CD14-positive monocyte (primary cell): ENCODE measurements around the gene TCTN3. TPM values are rescaled to one million over a fixed set of nuclear protein-coding genes. Genes with fewer than 3 reads are reported as not detected.

ENCODE experiments used
- DNase-seq, 3 donors: peaks; one replicate each; pipeline ENCODE4 v3.0.0-alpha.2; 2011 to 2022
- H2AFZ ChIP-seq: 2 replicates; pipeline ENCODE4 v1.6.0; 2012; ENCODE audit warnings: mild to moderate bottlenecking, low read depth, low read length, inconsistent platforms; ENCODE audit not compliant: insufficient read depth, poor library complexity, severe bottlenecking
- H3K27ac ChIP-seq, 2 donors: 1 replicate in 1 of 2; 2 replicates in 1 of 2; pipeline ENCODE4 v1.5.1; 2012 to 2013; ENCODE audit warnings: low read length in 2 of 2, control low read depth in 1 of 2, inconsistent platforms in 1 of 2, low read depth in 1 of 2, mild to moderate bottlenecking in 1 of 2
- H3K27me3 ChIP-seq, 2 donors: one replicate each; pipeline versions ENCODE4 v1.6.0 to v1.6.1; 2011 to 2013; ENCODE audit warnings: low read length in 2 of 2; ENCODE audit not compliant: control insufficient read depth in 2 of 2, insufficient read depth in 2 of 2
- H3K36me3 ChIP-seq, 2 donors: replicated peaks in 1 of 2; 1 replicate in 1 of 2; 2 replicates in 1 of 2; pipeline versions ENCODE4 v1.5.1 to v1.6.1; 2012 to 2013; ENCODE audit warnings: low read length in 2 of 2, control low read depth in 1 of 2, inconsistent platforms in 1 of 2, mild to moderate bottlenecking in 1 of 2; ENCODE audit not compliant: insufficient read depth in 2 of 2, control insufficient read depth in 1 of 2
- H3K4me1 ChIP-seq, 2 donors: 1 replicate in 1 of 2; 2 replicates in 1 of 2; pipeline versions ENCODE4 v1.5.1 to v1.6.1; 2012 to 2013; ENCODE audit warnings: low read length in 2 of 2, control low read depth in 1 of 2, inconsistent platforms in 1 of 2, mild to moderate bottlenecking in 1 of 2, moderate library complexity in 1 of 2; ENCODE audit not compliant: insufficient read depth in 2 of 2, control insufficient read depth in 1 of 2
- H3K4me2 ChIP-seq: replicated peaks from 2 replicates; pipeline ENCODE3; 2012; ENCODE audit warnings: low read length, moderate library complexity, mild to moderate bottlenecking; ENCODE audit not compliant: poor library complexity, severe bottlenecking; ENCODE audit errors: extremely low read depth
- H3K4me3 ChIP-seq, 3 experiments: fragments of 200-600 bp in 1 of 3; sonication (generic) in 1 of 3; replicated peaks in 1 of 3; 1 replicate in 2 of 3; 2 replicates in 1 of 3; pipeline ENCODE4 v1.5.1; 2011 to 2013; ENCODE audit warnings: low read length in 3 of 3, mild to moderate bottlenecking in 3 of 3, control low read depth in 2 of 3, low read depth in 2 of 3, inconsistent platforms in 1 of 3, moderate library complexity in 1 of 3
- H3K79me2 ChIP-seq: 2 replicates; pipeline ENCODE4 v1.6.0; 2012; ENCODE audit warnings: mild to moderate bottlenecking, control low read depth, inconsistent platforms, low read length, moderate library complexity; ENCODE audit not compliant: insufficient read depth
- H3K9ac ChIP-seq: 2 replicates; pipeline ENCODE4 v1.6.0; 2017; ENCODE audit warnings: low read length, mild to moderate bottlenecking; ENCODE audit not compliant: insufficient read depth, poor library complexity, severe bottlenecking
- H3K9me3 ChIP-seq, 2 donors: replicated peaks in 1 of 2; 1 replicate in 1 of 2; 2 replicates in 1 of 2; pipeline versions ENCODE4 v1.5.1 to v1.6.1; 2012 to 2013; ENCODE audit warnings: low read length in 2 of 2, control low read depth in 1 of 2; ENCODE audit not compliant: control insufficient read depth in 1 of 2, insufficient read depth in 1 of 2
- H4K20me1 ChIP-seq: 2 replicates; pipeline ENCODE4 v1.6.0; 2012; ENCODE audit warnings: mild to moderate bottlenecking, low read length, control low read depth, moderate library complexity; ENCODE audit not compliant: insufficient read depth
- H3K27ac Mint-ChIP-seq, 7 donors: one replicate each; pipeline ENCODE4 v1.8.0; 2020; ENCODE audit warnings: mild to moderate bottlenecking in 7 of 7, mixed read lengths in 7 of 7, moderate library complexity in 6 of 7, inconsistent platforms in 2 of 7
- H3K27me3 Mint-ChIP-seq, 3 donors: one replicate each; pipeline ENCODE4 v1.8.0; 2021 to 2022; ENCODE audit warnings: low read depth in 3 of 3, mild to moderate bottlenecking in 3 of 3, mixed read lengths in 3 of 3, moderate library complexity in 3 of 3, inconsistent platforms in 1 of 3
- H3K36me3 Mint-ChIP-seq, 2 donors: one replicate each; pipeline ENCODE4 v1.8.0; 2020; ENCODE audit warnings: mixed read lengths in 2 of 2, inconsistent platforms in 1 of 2, mild to moderate bottlenecking in 1 of 2
- H3K4me1 Mint-ChIP-seq: one replicate; pipeline ENCODE4 v1.8.0; 2020; ENCODE audit warnings: mild to moderate bottlenecking, mixed read lengths
- H3K4me3 Mint-ChIP-seq, 2 donors: one replicate each; pipeline ENCODE4 v1.8.0; 2020; ENCODE audit warnings: mild to moderate bottlenecking in 2 of 2, mixed read lengths in 2 of 2, moderate library complexity in 1 of 2
- H3K9me3 Mint-ChIP-seq, 7 donors: one replicate each; pipeline ENCODE4 v1.8.0; 2020 to 2022; ENCODE audit warnings: mixed read lengths in 7 of 7, mild to moderate bottlenecking in 6 of 7, moderate library complexity in 6 of 7, inconsistent platforms in 2 of 7
- WGBS: methylation state at CpG from one replicate; pipeline ENCODE4 v1.1.5; 2013; ENCODE audit warnings: missing lambda C conversion rate; ENCODE audit not compliant: insufficient coverage; 5-methylcytosine and 5-hydroxymethylcytosine counted together
- intact Hi-C, 2 donors: fragments of 100-400 bp; cut with micrococcal nuclease; formaldehyde crosslinking; loops; one replicate each; pipeline versions ENCODE4 v1.15.0 to v1.15.1; 2023
- polyA plus RNA-seq, 3 donors: library from polyadenylated mRNA; depleted of rRNA in 1 of 3; unstranded in 2 of 3; stranded (reverse) in 1 of 3; fragments of 300-500 nt in 2 of 3; fragments of >200 nt in 1 of 3; fragmentation: Illumina TruSeq in 2 of 3; gene quantifications; 1 replicate in 2 of 3; 2 replicates in 1 of 3; pipeline ENCODE4 v1.2.3, GENCODE V29; 2012 to 2021
- TF ChIP-seq, protein P1 (sequence below): fragments of 200-600 bp; IDR thresholded peaks from one replicate; pipeline ENCODE4 v1.8.0; 2022; ENCODE audit warnings: antibody characterized with exemption, mild to moderate bottlenecking

The TCTN3 gene
- polyA plus RNA-seq, 3 donors: 8.5 to 23.1 (median 14.4) TPM

DNA sequence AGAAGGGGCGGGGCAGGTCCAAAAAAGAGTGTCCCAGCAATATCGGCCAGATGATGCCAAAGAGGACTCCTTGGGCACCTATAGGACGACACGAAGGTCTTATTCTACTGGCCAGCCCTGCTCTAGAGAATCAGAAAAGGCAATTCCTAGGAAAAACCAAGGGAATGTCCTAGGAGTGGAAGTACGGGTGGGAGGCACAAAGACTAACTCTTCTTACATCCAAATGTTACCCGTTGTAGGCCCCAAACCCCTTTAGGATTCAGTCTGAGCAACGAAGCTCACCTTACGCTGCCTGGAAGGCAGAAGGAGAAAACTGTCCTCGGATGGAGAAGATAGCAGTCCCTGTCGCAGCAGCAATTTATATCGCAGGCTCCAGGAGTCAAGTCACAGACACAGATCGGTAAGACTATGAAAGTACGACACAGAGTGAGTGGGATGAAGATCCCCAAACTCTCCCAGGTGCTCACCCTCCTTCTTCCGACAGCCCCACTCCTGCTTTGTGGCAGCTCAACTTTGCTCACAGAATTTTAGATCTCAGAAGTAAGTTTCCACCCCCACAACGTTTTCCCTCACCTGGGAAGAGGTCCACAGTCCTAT lies 558 bp downstream of the TCTN3 start:
- TF ChIP-seq, protein P1, sequence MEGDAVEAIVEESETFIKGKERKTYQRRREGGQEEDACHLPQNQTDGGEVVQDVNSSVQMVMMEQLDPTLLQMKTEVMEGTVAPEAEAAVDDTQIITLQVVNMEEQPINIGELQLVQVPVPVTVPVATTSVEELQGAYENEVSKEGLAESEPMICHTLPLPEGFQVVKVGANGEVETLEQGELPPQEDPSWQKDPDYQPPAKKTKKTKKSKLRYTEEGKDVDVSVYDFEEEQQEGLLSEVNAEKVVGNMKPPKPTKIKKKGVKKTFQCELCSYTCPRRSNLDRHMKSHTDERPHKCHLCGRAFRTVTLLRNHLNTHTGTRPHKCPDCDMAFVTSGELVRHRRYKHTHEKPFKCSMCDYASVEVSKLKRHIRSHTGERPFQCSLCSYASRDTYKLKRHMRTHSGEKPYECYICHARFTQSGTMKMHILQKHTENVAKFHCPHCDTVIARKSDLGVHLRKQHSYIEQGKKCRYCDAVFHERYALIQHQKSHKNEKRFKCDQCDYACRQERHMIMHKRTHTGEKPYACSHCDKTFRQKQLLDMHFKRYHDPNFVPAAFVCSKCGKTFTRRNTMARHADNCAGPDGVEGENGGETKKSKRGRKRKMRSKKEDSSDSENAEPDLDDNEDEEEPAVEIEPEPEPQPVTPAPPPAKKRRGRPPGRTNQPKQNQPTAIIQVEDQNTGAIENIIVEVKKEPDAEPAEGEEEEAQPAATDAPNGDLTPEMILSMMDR: no peak
- Histone ChIP-seq H3K4me3 (peak overlapping the region; percentile 88 to 97 (median 92)), H3K79me2 (peaks cover 10% of the 10 kb centered on the region), H3K9ac (peak overlapping the region; percentile 82), H2AFZ (peak overlapping the region; percentile 99), H3K4me2 (peak overlapping the region; percentile 98), H3K36me3 (peaks cover 7 to 25% of the 10 kb centered on the region in 2 donors), H3K27ac (peak overlapping the region; percentile 57 to 88), H3K9me3 (no peaks in the 10 kb centered on the region), H4K20me1 (no peaks in the 10 kb centered on the region), H3K4me1 (peaks cover 33 to 38% of the 10 kb centered on the region in 2 donors), H3K27me3 (no peaks in the 10 kb centered on the region)
- Mint-ChIP-seq H3K27me3 (peaks cover 0 to 4% (median 0%) of the 10 kb centered on the region in 3 donors), H3K27ac (peak overlapping the region; percentile 86 to 98 (median 95)), H3K4me3 (peak overlapping the region; percentile 97 to 99), H3K9me3 (no peaks in the 10 kb centered on the region), H3K4me1 (peaks cover 40% of the 10 kb centered on the region), H3K36me3 (peaks cover 18 to 33% of the 10 kb centered on the region in 2 donors)
- 24% methylated on average over 10 of the region's 15 CpGs for WGBS
- DNase-seq: peak in 1 of 3 donors; percentile 8
- intact Hi-C loops: loop anchor here (2.0 to 10.0 kb wide), 2 partner anchors 148 to 352 kb away; partner anchors contain the start of gene CCNJ (in 1 of the 2)

- intact Hi-C loops: loop anchor here in 1 of 2 donors (10.0 kb wide), 1 partner anchor 354 kb away; the partner anchor contains the start of gene CCNJ
- WGBS: 100% methylated on average over 2 of the region's 2 CpGs
Measured at GRCh38 chr10:95691281-95691680, 2.4 kb downstream of the TCTN3 start.

More at GRCh38 chr10:95691281-95691680, 2.4 kb downstream of the TCTN3 start:
- peaks cover 24 to 43% of the 10 kb centered on the region in 2 donors for H3K36me3 Mint-ChIP-seq
- Histone ChIP-seq H3K4me3 (no peak overlapping the region), H3K36me3 (peaks cover 20 to 42% of the 10 kb centered on the region in 2 donors), H3K27ac (no peak overlapping the region), H3K79me2 (peaks cover 10% of the 10 kb centered on the region), H3K9ac (no peak overlapping the region), H3K27me3 (no peaks in the 10 kb centered on the region), H3K9me3 (no peaks in the 10 kb centered on the region), H2AFZ (no peak overlapping the region), H4K20me1 (no peaks in the 10 kb centered on the region), H3K4me1 (peaks cover 14 to 19% of the 10 kb centered on the region in 2 donors), H3K4me2 (no peak overlapping the region)
- peaks cover 0 to 4% (median 0%) of the 10 kb centered on the region in 3 donors for H3K27me3 Mint-ChIP-seq
- no peaks in the 10 kb centered on the region for H3K9me3 Mint-ChIP-seq
- peak overlapping the region in 4 of 7 donors; percentile 4 to 62 (median 28) for H3K27ac Mint-ChIP-seq
- TF ChIP-seq, protein P1: no peak
- H3K4me1 Mint-ChIP-seq: peaks cover 22% of the 10 kb centered on the region
- no peak overlapping the region for H3K4me3 Mint-ChIP-seq
- no peak for DNase-seq
